Neural cell (in vitro differentiated cells): ENCODE data around the gene PTDSS2. TPM values are rescaled to one million over a fixed set of nuclear protein-coding genes. Genes with fewer than 3 reads are reported as not detected.

Source experiments
- H2AFZ ChIP-seq: fragments of 200-600, 300-800 bp; sonication (generic), shearing (Covaris generic); 2 replicates; pipeline ENCODE4 v1.6.0; 2014; ENCODE audit warnings: low read depth, mild to moderate bottlenecking, antibody characterized with exemption, low read length, moderate library complexity
- H3F3A ChIP-seq: fragments of 200-600 bp; shearing (Covaris generic); 2 replicates; pipeline ENCODE4 v1.6.1; 2016; ENCODE audit warnings: mild to moderate bottlenecking, moderate library complexity, mixed read lengths, antibody characterized with exemption, low read length; ENCODE audit not compliant: insufficient read depth, poor library complexity, severe bottlenecking
- H3K27ac ChIP-seq: fragments of 200-600, 300-800 bp; sonication (generic), shearing (Covaris generic); 2 replicates; pipeline ENCODE4 v1.5.1; 2014; ENCODE audit warnings: mild to moderate bottlenecking, low read length, moderate library complexity
- H3K27me3 ChIP-seq: fragments of 300-800, 200-600 bp; sonication (generic), shearing (Covaris generic); 2 replicates; pipeline ENCODE4 v1.6.0; 2014; ENCODE audit warnings: mild to moderate bottlenecking, low read depth, low read length, moderate library complexity; ENCODE audit not compliant: insufficient read depth
- H3K36me3 ChIP-seq: fragments of 300-800, 200-600 bp; sonication (generic), shearing (Covaris generic); 2 replicates; pipeline ENCODE4 v1.5.1; 2014; ENCODE audit warnings: mild to moderate bottlenecking, antibody characterized with exemption, low read length, moderate library complexity; ENCODE audit not compliant: insufficient read depth
- H3K4me2 ChIP-seq: fragments of 300-800, 200-600 bp; sonication (generic), shearing (Covaris generic); 2 replicates; pipeline ENCODE4 v1.6.0; 2014; ENCODE audit warnings: mild to moderate bottlenecking, low read length
- H3K4me3 ChIP-seq: fragments of 300-800, 200-600 bp; sonication (generic), shearing (Covaris generic); 2 replicates; pipeline ENCODE4 v1.5.1; 2014; ENCODE audit warnings: mild to moderate bottlenecking, low read length, moderate library complexity
- H3K79me2 ChIP-seq: fragments of 200-600 bp; shearing (Covaris generic); replicated peaks from 2 replicates; pipeline ENCODE4 v1.6.0; 2014; ENCODE audit warnings: mild to moderate bottlenecking, low read length, moderate library complexity; ENCODE audit not compliant: insufficient read depth
- H3K9ac ChIP-seq: fragments of 300-800, 200-600 bp; sonication (generic), shearing (Covaris generic); 2 replicates; pipeline ENCODE4 v1.6.1; 2016; ENCODE audit warnings: mild to moderate bottlenecking, low read length, mixed read lengths
- H3K9me2 ChIP-seq: fragments of 200-600 bp; shearing (Covaris generic); 2 replicates; pipeline ENCODE4 v1.6.1; 2016; ENCODE audit warnings: mild to moderate bottlenecking, low read length, mixed read lengths; ENCODE audit not compliant: insufficient read depth
- H3K9me3 ChIP-seq: fragments of 200-600, 300-800 bp; sonication (generic), shearing (Covaris generic); 2 replicates; pipeline ENCODE4 v1.6.1; 2016; ENCODE audit warnings: mild to moderate bottlenecking, mixed run types, low read length, moderate library complexity, mixed read lengths
- H4K20me1 ChIP-seq: fragments of 200-600 bp; shearing (Covaris generic); 2 replicates; pipeline ENCODE4 v1.6.1; 2016; ENCODE audit warnings: mild to moderate bottlenecking, mixed run types; ENCODE audit not compliant: insufficient read depth
- CTCF ChIP-seq: fragments of 450-650 bp; IDR thresholded peaks from 2 replicates; pipeline ENCODE4 v1.5.1; 2014; ENCODE audit warnings: antibody characterized with exemption, mild to moderate bottlenecking, moderate library complexity; ENCODE audit not compliant: poor library complexity, severe bottlenecking
- EP300 ChIP-seq: fragments of 450-650 bp; conservative IDR thresholded peaks from 2 replicates; pipeline ENCODE4 v1.6.1; 2014; ENCODE audit warnings: antibody characterized with exemption, mild to moderate bottlenecking, moderate library complexity; ENCODE audit not compliant: poor library complexity, severe bottlenecking
- EZH2 ChIP-seq: fragments of 200-600, 300-800 bp; shearing (Covaris generic), sonication (generic); IDR thresholded peaks from 2 replicates; pipeline ENCODE4 v1.6.1; 2014; ENCODE audit warnings: antibody characterized with exemption, low read length, borderline replicate concordance, mild to moderate bottlenecking; ENCODE audit not compliant: insufficient read depth, poor library complexity, severe bottlenecking
- MXI1 ChIP-seq: fragments of 450-650 bp; conservative IDR thresholded peaks from 2 replicates; pipeline ENCODE4 v1.6.1; 2014; ENCODE audit warnings: antibody characterized with exemption, mild to moderate bottlenecking; ENCODE audit not compliant: poor library complexity, severe bottlenecking
- POLR2AphosphoS5 ChIP-seq: IDR thresholded peaks from 2 replicates; pipeline ENCODE4 v1.6.1; 2012
- REST ChIP-seq: IDR thresholded peaks from 2 replicates; pipeline ENCODE4 v1.6.1; 2012; ENCODE audit warnings: borderline replicate concordance
- SMC3 ChIP-seq: fragments of 450-650 bp; conservative IDR thresholded peaks from 2 replicates; pipeline ENCODE4 v1.6.1; 2014; ENCODE audit warnings: antibody characterized with exemption, mild to moderate bottlenecking, moderate library complexity; ENCODE audit not compliant: poor library complexity
- polyA plus RNA-seq: library from polyadenylated mRNA; depleted of rRNA; stranded (reverse); fragments of >200 nt; gene quantifications from 2 replicates; pipeline ENCODE4 v1.2.3, GENCODE V29; 2014

The PTDSS2 gene
- polyA plus RNA-seq, 1 donor from 2014 or later, result 54.3 TPM

- H3F3A ChIP-seq, result no peaks in the 10 kb centered on the region
- H3K4me3 ChIP-seq, result no peak overlapping the region
- H3K9me2 ChIP-seq, result no peaks in the 10 kb centered on the region
- TF ChIP-seq MXI1 (no peak), REST (no peak), EP300 (no peak), CTCF (no peak)
- H3K27ac ChIP-seq, result no peak overlapping the region
- no peaks in the 10 kb centered on the region for H3K9me3 ChIP-seq
- H3K79me2 ChIP-seq, result no peaks in the 10 kb centered on the region
- H3K4me2 ChIP-seq, result no peak overlapping the region
- H3K9ac ChIP-seq, result no peak overlapping the region
- no peaks in the 10 kb centered on the region for H4K20me1 ChIP-seq
- H3K27me3 ChIP-seq, result peaks cover 37% of the 10 kb centered on the region
- H2AFZ ChIP-seq, result no peak overlapping the region
- no peaks in the 10 kb centered on the region for H3K36me3 ChIP-seq
Observed at GRCh38 chr11:418343-419247, 31.5 kb upstream of the PTDSS2 start.

GRCh38 chr11:419248-420005, 30.7 kb upstream of the PTDSS2 start:
- no peaks in the 10 kb centered on the region for H3F3A ChIP-seq
- H3K4me3 ChIP-seq, result no peak overlapping the region
- H3K36me3 ChIP-seq, result no peaks in the 10 kb centered on the region
- no peaks in the 10 kb centered on the region for H4K20me1 ChIP-seq
- H3K9ac ChIP-seq, result no peak overlapping the region
- no peaks in the 10 kb centered on the region for H3K79me2 ChIP-seq
- no peak overlapping the region for H3K4me2 ChIP-seq
- H3K9me2 ChIP-seq, result no peaks in the 10 kb centered on the region
- no peak overlapping the region for H3K27ac ChIP-seq
- TF ChIP-seq REST, result no peak
- TF ChIP-seq EZH2, result no peak
- TF ChIP-seq CTCF, result no peak
- no peak for TF ChIP-seq MXI1
- TF ChIP-seq SMC3, result no peak
- TF ChIP-seq EP300, result no peak
- TF ChIP-seq POLR2AphosphoS5, result no peak
- no peaks in the 10 kb centered on the region for H3K9me3 ChIP-seq
- peaks cover 37% of the 10 kb centered on the region for H3K27me3 ChIP-seq
- no peak overlapping the region for H2AFZ ChIP-seq
